ENCODE measurements around the gene PADI4. TPM values are rescaled to one million over a fixed set of nuclear protein-coding genes. Genes with fewer than 3 reads are reported as not detected.
"Not testable (repeated sequence)": the region's sequence is repeated elsewhere in the genome, so short reads cannot be mapped to it uniquely, and the experiment has no call there.

The PADI4 gene
- total RNA-seq, 3 donors from 2014 or later, result 0.22 TPM; not detected in 2

GRCh38 chr1:17335821-17336710 is 28.1 kb downstream of the PADI4 start:
- H3K36me3 ChIP-seq (ENCODE audit: low read depth), result no peaks in the 10 kb centered on the region
- peak; percentile 71 for TF ChIP-seq CTCF (IDR thresholded peaks at IDR 0.05)
- intact Hi-C loops (cut with DNase I, micrococcal nuclease), result no loop called here
- no peak overlapping the region for H3K4me3 ChIP-seq
- no peaks in the 10 kb centered on the region for H3K4me1 ChIP-seq (ENCODE audit: low read depth)
- H3K9me3 ChIP-seq, result no peaks in the 10 kb centered on the region
- peak; percentile 80 for ATAC-seq
- DNase-seq, result peak in 2 of 3 donors; percentile 81 to 87

DNA sequence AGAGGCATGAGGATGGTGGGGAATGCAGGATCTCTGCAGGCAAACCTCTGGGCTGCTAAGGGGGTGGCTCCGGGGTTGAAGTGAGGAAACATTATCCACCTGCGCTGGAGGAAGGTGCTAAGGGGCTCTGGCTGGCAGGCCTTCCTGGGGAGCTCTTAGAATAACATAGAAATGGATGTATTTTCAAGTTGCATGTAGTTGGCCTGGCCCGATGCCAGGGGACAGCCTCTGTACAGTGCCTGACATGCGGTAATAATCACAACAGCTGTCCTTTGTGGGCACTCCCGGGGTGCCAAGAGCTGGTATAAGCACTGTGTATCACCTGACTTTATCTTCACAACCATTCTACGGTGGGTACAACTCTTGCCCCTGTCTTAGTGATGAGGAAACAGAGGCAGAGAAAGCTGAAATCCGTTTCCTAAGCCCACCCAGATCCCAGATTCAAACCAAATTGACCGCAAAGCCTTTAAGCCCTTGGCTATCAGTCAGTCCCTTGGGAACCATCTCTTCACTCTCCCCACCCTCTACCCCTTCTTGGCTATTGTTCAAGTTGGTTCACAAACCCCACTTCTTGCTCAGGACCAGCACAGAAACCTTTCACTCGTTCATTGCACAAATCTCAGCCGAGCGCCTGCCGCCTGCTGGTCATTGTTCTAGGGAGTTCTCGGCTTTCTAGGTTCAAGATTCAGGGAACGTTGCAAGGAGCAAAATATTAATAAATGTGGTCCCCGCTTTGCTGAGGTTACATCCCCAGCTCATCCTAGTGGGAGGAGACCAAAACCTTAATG is 30.9 kb downstream of the PADI4 start:
- ATAC-seq (no peak), DNase-seq (no peak)
- no peaks in the 10 kb centered on the region for H3K4me1 ChIP-seq (ENCODE audit: low read depth)
- no peaks in the 10 kb centered on the region for H3K36me3 ChIP-seq (ENCODE audit: low read depth)
- intact Hi-C loops (cut with DNase I, micrococcal nuclease), result no loop called here
- no peak for TF ChIP-seq CTCF (IDR thresholded peaks at IDR 0.05)
- H3K9me3 ChIP-seq, result no peaks in the 10 kb centered on the region
- no peak overlapping the region for H3K4me3 ChIP-seq

DNA sequence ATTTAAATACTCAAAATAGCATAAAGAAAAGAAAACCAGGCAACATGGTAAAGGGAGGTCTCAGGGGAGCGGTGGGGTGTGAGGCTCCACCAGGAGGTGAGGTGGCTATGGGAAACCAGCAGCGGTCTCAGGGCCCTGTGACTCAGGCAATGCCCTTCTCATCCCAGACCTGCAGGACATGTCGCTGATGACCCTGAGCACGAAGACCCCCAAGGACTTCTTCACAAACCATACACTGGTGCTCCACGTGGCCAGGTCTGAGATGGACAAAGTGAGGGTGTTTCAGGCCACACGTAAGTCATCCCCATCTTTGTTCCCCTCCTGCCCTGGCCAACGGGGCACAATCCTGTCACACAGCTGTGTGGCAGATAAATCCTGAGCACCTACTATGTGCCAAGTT is 31.5 kb downstream of the PADI4 start:
- intact Hi-C loops (cut with DNase I, micrococcal nuclease), result no loop called here
- no peak for DNase-seq

GRCh38 chr1:17340358-17340757 is 32.4 kb downstream of the PADI4 start:
- H3K36me3 ChIP-seq (ENCODE audit: low read depth), result no peaks in the 10 kb centered on the region
- no peaks in the 10 kb centered on the region for H3K4me1 ChIP-seq (ENCODE audit: low read depth)
- TF ChIP-seq CTCF (IDR thresholded peaks at IDR 0.05), result no peak
- intact Hi-C loops (cut with DNase I, micrococcal nuclease), result no loop called here
- ATAC-seq (no peak), DNase-seq (no peak)
- no peaks in the 10 kb centered on the region for H3K9me3 ChIP-seq
- no peak overlapping the region for H3K4me3 ChIP-seq

More for the DNA sequence above, 31.5 kb downstream of the PADI4 start:
- H3K9me3 ChIP-seq, result no peaks in the 10 kb centered on the region
- no peaks in the 10 kb centered on the region for H3K4me1 ChIP-seq (ENCODE audit: low read depth)
- no peak overlapping the region for H3K4me3 ChIP-seq
- ATAC-seq, result no peak
- no peaks in the 10 kb centered on the region for H3K36me3 ChIP-seq (ENCODE audit: low read depth)
- no peak for TF ChIP-seq CTCF (IDR thresholded peaks at IDR 0.05)

- intact Hi-C loops (cut with DNase I, micrococcal nuclease), result no loop called here
- DNase-seq (no peak), ATAC-seq (no peak)
- Histone ChIP-seq H3K36me3 (ENCODE audit: low read depth) (no peaks in the 10 kb centered on the region), H3K9me3 (no peaks in the 10 kb centered on the region), H3K4me1 (ENCODE audit: low read depth) (no peaks in the 10 kb centered on the region), H3K4me3 (no peak overlapping the region)
- no peak for TF ChIP-seq CTCF (IDR thresholded peaks at IDR 0.05)
These were observed 34.0 kb downstream of the PADI4 start for GRCh38 chr1:17342014-17342441.

GRCh38 chr1:17345506-17345905 is 37.5 kb downstream of the PADI4 start:
- H3K9me3 ChIP-seq; intact Hi-C loops (cut with DNase I, micrococcal nuclease); ATAC-seq; H3K4me3 ChIP-seq; DNase-seq; H3K4me1 ChIP-seq (ENCODE audit: low read depth); H3K36me3 ChIP-seq (ENCODE audit: low read depth): not testable (repeated sequence)
